ENCODE results near the gene ALS2. TPM values are rescaled to one million over a fixed set of nuclear protein-coding genes. Genes with fewer than 3 reads are reported as not detected.

The ALS2 gene
- total RNA-seq (10 to 100 TPM; 20.8 to 35.3 TPM), polyA plus RNA-seq (1 to 10 TPM; 8.2 to 9.1 TPM)

DNA sequence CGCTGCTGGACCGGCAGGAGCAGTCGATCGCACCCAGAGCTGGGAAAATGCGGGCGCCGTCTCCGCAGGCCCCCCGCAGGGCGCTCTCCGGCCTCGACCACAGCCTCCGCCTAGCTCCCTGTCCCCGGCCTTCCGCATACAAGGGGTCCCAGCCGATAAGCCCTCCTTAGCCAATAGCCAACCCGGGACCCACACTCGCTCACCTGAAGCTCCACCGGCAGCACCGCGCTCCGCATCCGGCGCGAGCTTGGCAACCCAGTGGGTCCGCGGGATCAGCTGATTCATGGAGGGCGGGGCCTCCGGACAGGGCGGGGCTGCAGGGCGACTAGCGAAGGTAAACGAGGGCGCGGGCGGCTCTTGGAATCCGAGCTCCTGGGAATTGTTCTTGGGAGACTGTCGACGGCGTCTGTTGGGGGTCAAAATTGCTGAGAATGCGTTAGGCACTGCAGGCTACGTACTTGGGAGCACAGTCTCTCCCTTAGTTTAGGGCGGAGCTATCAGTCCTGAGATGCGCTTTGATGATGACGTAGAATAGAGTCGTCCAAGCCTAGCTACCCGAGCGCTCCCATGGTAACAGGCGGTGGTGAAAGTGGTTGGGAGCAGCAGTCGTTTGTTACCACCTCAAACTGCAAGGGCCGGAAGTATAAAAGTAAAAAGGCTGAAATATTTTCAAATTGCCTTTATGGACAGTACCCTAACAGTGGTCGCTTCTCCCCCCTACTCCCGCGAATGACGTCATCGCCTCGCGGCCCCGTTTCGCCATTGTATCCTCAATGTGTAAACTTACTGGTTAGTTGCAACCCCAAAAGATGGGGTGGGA is at the start of gene ALS2:
ALS2 (minus strand) TSS at position 260 of the 820 bp plus-strand sequence. CDS start 12,048 bp downstream, outside the sequence.
- TF ChIP-seq RXRA (IDR thresholded peaks at IDR 0.05) (peak; percentile 69 to 76), RAD21 (IDR thresholded peaks at IDR 0.05) (peak in 1 of 2 donors; percentile 11), JUND (IDR thresholded peaks at IDR 0.05) (peak; percentile 55 to 75), NR2F2 (IDR thresholded peaks at IDR 0.05) (peak; percentile 10), FOXA1 (IDR thresholded peaks at IDR 0.05) (no peak), TAF1 (conservative IDR thresholded peaks at IDR 0.05) (no peak), HNF4G (IDR thresholded peaks at IDR 0.05) (no peak), SP1 (IDR thresholded peaks at IDR 0.05) (peak; percentile 76), EGR1 (IDR thresholded peaks at IDR 0.05; ENCODE audit: low read depth in 2 of 2) (no peak), GABPA (IDR thresholded peaks at IDR 0.05 in 1 of 2, conservative IDR thresholded peaks at IDR 0.05 in 1 of 2) (peak in 1 of 2 donors; percentile 66), YY1 (IDR thresholded peaks at IDR 0.05) (peak; percentile 81), FOXA2 (IDR thresholded peaks at IDR 0.05) (no peak), HNF4A (conservative IDR thresholded peaks at IDR 0.05) (peak; percentile 55 to 70)
- TF ChIP-seq, protein P1, sequence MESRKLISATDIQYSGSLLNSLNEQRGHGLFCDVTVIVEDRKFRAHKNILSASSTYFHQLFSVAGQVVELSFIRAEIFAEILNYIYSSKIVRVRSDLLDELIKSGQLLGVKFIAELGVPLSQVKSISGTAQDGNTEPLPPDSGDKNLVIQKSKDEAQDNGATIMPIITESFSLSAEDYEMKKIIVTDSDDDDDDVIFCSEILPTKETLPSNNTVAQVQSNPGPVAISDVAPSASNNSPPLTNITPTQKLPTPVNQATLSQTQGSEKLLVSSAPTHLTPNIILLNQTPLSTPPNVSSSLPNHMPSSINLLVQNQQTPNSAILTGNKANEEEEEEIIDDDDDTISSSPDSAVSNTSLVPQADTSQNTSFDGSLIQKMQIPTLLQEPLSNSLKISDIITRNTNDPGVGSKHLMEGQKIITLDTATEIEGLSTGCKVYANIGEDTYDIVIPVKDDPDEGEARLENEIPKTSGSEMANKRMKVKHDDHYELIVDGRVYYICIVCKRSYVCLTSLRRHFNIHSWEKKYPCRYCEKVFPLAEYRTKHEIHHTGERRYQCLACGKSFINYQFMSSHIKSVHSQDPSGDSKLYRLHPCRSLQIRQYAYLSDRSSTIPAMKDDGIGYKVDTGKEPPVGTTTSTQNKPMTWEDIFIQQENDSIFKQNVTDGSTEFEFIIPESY (IDR thresholded peaks at IDR 0.05): peak; percentile 91
- TF ChIP-seq, protein P2, sequence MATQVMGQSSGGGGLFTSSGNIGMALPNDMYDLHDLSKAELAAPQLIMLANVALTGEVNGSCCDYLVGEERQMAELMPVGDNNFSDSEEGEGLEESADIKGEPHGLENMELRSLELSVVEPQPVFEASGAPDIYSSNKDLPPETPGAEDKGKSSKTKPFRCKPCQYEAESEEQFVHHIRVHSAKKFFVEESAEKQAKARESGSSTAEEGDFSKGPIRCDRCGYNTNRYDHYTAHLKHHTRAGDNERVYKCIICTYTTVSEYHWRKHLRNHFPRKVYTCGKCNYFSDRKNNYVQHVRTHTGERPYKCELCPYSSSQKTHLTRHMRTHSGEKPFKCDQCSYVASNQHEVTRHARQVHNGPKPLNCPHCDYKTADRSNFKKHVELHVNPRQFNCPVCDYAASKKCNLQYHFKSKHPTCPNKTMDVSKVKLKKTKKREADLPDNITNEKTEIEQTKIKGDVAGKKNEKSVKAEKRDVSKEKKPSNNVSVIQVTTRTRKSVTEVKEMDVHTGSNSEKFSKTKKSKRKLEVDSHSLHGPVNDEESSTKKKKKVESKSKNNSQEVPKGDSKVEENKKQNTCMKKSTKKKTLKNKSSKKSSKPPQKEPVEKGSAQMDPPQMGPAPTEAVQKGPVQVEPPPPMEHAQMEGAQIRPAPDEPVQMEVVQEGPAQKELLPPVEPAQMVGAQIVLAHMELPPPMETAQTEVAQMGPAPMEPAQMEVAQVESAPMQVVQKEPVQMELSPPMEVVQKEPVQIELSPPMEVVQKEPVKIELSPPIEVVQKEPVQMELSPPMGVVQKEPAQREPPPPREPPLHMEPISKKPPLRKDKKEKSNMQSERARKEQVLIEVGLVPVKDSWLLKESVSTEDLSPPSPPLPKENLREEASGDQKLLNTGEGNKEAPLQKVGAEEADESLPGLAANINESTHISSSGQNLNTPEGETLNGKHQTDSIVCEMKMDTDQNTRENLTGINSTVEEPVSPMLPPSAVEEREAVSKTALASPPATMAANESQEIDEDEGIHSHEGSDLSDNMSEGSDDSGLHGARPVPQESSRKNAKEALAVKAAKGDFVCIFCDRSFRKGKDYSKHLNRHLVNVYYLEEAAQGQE (IDR thresholded peaks at IDR 0.05): peak; percentile 60
- TF ChIP-seq, protein P3, sequence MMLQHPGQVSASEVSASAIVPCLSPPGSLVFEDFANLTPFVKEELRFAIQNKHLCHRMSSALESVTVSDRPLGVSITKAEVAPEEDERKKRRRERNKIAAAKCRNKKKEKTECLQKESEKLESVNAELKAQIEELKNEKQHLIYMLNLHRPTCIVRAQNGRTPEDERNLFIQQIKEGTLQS (IDR thresholded peaks at IDR 0.05): peak; percentile 56
- TF ChIP-seq, protein P4, sequence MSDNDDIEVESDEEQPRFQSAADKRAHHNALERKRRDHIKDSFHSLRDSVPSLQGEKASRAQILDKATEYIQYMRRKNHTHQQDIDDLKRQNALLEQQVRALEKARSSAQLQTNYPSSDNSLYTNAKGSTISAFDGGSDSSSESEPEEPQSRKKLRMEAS (IDR thresholded peaks at IDR 0.05): peak; percentile 40
- TF ChIP-seq, protein P5, sequence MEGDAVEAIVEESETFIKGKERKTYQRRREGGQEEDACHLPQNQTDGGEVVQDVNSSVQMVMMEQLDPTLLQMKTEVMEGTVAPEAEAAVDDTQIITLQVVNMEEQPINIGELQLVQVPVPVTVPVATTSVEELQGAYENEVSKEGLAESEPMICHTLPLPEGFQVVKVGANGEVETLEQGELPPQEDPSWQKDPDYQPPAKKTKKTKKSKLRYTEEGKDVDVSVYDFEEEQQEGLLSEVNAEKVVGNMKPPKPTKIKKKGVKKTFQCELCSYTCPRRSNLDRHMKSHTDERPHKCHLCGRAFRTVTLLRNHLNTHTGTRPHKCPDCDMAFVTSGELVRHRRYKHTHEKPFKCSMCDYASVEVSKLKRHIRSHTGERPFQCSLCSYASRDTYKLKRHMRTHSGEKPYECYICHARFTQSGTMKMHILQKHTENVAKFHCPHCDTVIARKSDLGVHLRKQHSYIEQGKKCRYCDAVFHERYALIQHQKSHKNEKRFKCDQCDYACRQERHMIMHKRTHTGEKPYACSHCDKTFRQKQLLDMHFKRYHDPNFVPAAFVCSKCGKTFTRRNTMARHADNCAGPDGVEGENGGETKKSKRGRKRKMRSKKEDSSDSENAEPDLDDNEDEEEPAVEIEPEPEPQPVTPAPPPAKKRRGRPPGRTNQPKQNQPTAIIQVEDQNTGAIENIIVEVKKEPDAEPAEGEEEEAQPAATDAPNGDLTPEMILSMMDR (IDR thresholded peaks at IDR 0.05; ENCODE audit: low read depth, low read length, missing input control): no peak
- H3K4me1 ChIP-seq (ENCODE audit: control insufficient read depth in 4 of 4, insufficient read depth in 4 of 4, low read length in 3 of 4): peaks cover 2 to 44% (median 32%) of the 10 kb centered on the region in 4 donors
- under 1% methylated on average over 60 of the region's 60 CpGs for WGBS
- DNase-seq (ENCODE audit: low spot score): peak; percentile 98
- no peaks in the 10 kb centered on the region for H3K9me3 ChIP-seq (ENCODE audit: control insufficient read depth in 4 of 4, low read length in 3 of 4)
- peak within 1 kb of the TSS; percentile 55 to 68 for H3K27ac ChIP-seq (ENCODE audit: low read depth in 1 of 2, low read length in 2 of 2)
- no peaks in the 10 kb centered on the region for H3K27me3 ChIP-seq (ENCODE audit: control insufficient read depth in 4 of 4, insufficient read depth in 4 of 4, low read length in 3 of 4)
- peak within 1 kb of the TSS; percentile 30 to 81 for H3K9ac ChIP-seq (ENCODE audit: low read depth in 1 of 2, low read length in 2 of 2)
- H3K36me3 ChIP-seq (ENCODE audit: control insufficient read depth in 4 of 4, insufficient read depth in 3 of 4, low read depth in 1 of 4, low read length in 3 of 4): no peaks in the 10 kb centered on the region
- H3K4me3 ChIP-seq (ENCODE audit: low read depth in 1 of 3, low read length in 3 of 3): peak within 1 kb of the TSS; percentile 89 to 94 (median 90)
